HG03060 (cell line): ENCODE results near the gene KLRG1.

Source experiments
- ATAC-seq: cut with Tn5 transposase; IDR thresholded peaks from one replicate; pipeline ENCODE4 v1.9.1; 2021; ENCODE audit warnings: low read depth, moderate number of reproducible peaks; ENCODE audit not compliant: unreplicated experiment

KLRG1 gene

GRCh38 chr12:9039397-9039977 is 50.1 kb downstream of the KLRG1 start:
- ATAC-seq: no peak

- ATAC-seq: no peak
Measured at GRCh38 chr12:9040484-9041186, 51.3 kb downstream of the KLRG1 start.

DNA sequence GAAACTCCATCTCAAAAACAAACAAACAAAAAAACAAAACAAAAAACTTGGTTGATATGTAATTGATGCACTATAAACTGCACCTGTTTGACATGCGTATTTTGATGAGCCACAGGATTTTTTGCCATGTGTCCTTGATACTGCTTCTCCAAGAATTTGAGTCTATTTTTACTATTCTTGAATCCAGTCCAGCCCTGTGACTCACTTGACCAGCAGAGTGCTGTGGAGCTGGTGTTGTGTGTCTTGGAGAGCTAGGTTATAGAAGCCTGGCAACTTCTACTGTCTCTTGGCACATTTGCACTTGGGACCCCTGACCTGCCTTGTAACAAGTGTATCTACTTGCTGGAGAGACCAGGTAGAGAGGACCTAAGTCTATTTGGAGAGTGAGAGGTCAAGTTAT is 52.0 kb downstream of the KLRG1 start:
- no peak for ATAC-seq

DNA sequence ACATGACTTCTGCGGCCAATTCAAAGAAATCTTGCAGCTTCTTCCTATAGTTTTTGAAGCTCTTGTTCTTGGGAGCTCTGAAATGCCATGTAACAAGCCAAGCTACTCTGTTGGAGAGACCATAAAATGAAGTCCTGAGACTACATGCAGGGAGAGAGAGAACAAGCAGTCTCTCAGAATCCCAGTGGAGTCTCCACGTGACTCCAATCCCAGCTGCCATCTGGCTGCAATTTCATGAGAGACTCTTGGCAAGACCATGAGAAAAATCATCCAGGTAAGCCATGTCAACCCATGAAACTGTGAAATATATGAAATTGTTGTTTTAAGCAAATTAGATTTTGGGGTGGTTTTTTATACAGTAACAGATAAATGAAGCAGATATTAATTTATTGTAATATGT is 54.4 kb downstream of the KLRG1 start:
- no peak for ATAC-seq

- ATAC-seq: no peak
Measured at GRCh38 chr12:9047105-9047504, 57.8 kb downstream of the KLRG1 start.

- ATAC-seq: no peak
Measured at GRCh38 chr12:9048930-9049329, 59.6 kb downstream of the KLRG1 start.

- ATAC-seq: no peak
Measured at GRCh38 chr12:9049520-9050133, 60.3 kb downstream of the KLRG1 start.

DNA sequence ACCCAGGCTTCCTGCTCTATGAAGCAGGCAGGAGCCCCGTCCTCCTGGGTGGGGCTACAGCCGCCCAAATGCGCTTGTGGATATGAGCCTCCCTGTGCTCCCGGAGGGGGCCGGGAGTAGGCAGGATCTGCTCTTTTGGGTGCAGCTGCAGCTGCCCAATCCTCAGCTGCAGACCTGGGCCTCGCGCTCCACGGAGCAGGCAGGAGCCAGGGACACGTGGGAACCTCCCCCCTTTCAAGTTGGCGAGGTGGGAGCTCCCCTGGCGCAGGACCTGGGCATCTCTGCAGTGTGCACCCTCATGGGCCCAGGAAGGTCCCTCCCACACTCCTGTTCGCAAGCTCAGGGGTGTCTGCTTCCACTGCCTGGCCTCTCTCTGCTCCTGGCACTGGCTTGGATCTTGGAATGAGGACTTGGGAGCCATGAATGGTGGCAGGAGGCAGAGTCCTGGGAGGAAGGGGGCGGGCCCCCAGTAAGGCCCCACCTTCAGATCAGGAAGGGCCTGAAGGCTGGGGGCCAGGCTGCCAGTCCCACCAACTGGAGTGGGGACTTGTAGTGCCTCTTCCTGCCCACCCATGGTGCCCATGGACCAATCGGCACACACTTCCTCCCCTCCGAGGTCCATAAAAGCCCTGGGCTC is 61.3 kb downstream of the KLRG1 start:
- no peak for ATAC-seq

DNA sequence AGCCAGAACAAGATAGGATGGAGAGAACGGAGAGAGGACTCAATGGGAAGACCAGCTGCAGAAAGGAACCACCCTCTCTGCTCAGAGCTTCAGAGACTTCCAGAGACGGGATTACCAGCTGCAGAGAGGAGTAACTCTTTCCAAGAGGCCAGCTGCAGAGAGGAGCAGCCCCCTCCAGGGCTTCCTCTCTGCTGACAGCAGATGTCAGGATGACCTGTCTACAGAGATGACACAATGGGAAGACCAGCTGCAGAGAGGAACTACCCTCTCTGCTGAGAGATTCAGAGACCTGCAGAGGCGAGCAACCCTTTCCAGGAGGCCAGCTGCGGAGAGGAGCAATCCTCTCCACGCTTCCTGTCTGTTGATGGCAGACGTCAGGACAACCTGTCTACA is 61.8 kb downstream of the KLRG1 start:
- no peak for ATAC-seq

- no peak for ATAC-seq
Measured at GRCh38 chr12:9052610-9053009, 63.3 kb downstream of the KLRG1 start.
